ENCODE data around the gene MED14.
A peak's percentile ranks its signal among the peaks of the same experiment; 100 is the strongest.
"Not testable (repeated sequence)": the region's sequence is repeated elsewhere in the genome, so short reads cannot be mapped to it uniquely, and the experiment has no call there.

Gene MED14

DNA sequence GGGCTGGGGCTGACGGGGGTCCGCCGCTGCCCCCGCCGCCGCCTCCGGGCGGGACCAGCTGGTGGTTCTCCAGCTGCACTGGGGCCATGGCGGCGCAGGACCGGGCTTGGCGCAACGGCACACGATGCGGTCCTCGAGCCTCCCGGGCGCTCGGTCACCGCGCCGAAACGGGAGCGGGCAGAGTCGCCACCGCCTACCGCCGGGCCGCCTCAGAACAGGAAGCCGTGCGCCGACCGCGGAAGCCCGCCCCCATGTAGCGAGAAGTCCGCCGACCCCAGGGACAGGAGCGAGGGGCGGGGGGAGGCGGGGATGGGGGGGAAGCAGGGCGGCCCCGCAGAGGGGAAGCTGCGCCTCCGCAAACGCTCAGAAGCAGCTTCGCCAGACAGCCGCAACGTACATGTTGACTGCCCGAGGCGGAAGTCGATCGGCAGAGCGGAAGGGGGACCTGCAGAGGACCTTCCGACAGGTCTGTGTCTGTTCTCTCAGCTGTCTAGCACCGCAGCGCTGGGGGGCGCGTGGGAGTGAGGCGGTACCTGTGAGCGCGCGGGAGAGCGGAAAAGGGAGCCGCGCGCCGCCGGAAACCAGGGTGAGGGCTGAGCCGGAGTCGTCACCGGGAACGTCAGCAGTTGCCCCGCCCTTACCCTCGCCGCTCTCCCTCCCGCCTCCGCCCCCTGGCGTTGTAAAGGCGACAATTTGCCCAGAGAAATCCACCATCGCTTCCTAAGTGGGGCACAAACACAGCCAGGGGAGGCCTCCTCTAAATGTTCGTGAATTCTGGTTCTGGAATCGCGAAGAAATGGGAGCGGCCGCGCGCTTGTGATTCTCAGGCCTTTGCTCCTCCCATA lies at the start of gene MED14:
TSS of gene MED14 (minus strand) at position 218 of the 845 bp plus-strand sequence. CDS start at position 88, 130 bp downstream.
- DNase-seq = peak; percentile 93

DNA sequence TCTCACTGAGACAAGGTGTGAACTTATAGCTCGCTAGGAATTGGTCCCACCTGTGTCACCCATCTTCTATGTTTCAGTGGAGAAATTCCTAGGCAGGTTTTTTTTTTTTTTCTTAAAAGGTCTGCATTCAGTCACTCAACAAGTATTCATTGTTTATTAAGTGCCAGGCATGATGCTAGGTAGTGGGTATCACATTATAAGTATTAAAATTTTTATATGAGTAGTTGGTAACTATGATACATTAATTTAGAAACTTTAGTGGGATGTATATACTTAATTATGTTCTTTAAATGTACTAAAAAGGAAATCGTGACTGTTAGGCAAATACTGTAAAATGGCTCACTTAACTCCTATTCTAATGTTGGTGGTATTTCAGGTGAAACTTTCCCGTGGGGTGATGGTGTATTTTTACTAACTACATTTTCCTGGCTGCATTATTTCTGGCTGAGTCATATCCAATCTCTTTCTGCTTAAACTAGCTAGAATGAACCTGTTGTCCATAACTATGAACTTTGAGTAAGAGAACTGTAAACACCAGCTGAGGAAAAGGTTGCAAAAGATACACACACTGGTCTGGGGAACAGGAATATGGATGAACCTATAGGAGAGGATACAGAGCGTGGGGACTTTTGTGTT lies 49.3 kb upstream of the MED14 start:
- DNase-seq = no peak

DNA sequence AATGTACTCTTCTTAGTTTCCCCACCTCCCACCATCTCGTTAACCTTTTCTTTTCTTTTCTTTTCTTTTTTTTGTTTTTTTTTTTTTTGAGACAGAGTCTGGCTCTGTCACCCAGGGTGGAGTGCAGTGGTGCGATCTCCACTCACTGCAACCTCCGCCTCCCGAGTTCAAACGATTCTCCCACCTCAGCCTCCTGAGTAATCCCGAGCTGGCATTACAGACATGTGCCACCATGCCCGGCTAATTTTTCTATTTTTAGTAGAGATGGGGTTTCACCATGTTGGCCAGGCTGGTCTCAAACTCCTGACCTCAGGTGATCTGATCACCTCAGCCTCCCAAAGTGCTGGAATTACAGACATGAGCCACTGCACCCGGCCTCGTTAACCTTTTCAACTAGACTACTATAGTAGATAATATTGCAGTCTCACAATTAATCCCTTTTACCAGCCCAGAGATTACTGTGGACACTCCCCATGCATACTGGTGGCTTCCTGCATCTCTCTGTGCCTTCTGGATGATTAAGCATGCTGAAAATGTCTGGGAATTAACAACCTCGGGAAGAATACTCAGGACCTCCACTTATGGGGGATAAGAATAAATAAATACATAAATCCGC lies 47.4 kb upstream of the MED14 start:
- not testable (repeated sequence) for DNase-seq

DNA sequence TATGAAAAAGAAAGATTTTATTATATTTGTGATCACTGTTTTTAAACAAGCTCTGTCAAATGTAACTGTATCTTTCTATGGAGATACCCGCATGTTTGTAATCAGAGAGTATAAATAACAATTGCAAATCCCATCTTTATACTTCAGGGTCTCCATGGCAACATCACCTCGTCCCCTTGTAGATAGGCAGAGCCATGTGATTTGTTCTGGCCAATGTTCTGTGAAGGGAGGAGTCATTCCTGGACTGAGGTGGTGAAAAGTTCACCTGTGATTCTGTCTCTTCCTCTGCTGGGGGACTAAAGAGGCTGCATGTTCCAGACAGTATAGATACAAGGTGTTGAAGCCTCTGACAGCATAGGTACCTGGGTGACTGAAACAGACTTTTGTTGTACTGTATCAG lies 45.6 kb upstream of the MED14 start:
- DNase-seq = no peak

DNA sequence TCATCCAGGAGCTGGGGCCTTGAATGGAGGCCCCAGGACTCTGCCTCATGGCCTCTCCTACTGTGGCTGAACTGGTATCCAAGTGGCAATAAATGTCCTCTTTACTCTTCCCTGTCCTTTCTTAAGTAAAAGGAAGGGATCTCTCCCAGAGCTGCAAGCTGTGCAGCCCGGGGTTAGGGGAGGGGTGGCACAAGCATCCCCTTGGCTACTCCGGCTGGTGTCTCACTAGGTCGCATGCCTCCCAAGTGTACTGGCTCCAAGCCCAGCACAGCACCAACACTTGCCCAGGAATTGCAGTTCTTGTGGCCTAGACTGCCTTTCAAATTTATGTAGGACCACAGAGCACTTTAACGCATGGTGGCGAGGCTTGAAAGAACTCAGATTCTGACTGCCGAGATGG lies 44.7 kb upstream of the MED14 start:
- DNase-seq = no peak

DNA sequence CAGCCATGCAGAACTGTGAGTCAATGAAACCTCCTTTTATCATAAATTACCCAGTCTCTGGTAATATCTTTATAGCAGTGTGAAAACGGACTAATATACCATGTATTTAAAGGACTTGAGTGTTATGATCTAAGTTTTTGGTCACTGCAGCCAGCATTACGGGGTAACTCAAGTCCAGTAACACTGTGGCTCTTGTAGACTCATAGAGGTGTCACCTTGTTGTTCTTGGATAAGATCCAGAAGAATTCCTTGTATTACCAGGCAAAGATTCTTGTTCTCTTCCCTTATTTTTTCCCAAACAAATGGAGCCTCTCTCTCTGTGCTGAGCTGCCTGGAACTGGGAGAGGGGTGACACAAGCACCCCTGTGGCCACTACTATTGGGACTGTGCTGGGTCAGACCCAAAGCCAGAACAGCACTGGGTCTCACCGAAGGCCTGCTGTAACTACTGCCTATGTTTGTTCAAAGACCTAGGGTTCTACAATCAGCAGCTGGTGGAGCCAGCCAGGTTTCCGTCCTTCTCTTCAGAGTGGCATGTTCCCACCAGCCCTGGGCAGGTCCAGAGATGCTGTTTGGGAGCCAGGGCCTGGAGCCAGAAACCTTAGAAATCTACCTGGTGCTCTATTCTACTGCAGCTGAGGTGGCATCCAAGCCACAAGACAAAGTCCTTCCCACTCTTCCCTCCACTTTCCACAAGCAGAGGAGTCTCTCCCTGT lies 43.7 kb upstream of the MED14 start:
- no peak for DNase-seq

DNA sequence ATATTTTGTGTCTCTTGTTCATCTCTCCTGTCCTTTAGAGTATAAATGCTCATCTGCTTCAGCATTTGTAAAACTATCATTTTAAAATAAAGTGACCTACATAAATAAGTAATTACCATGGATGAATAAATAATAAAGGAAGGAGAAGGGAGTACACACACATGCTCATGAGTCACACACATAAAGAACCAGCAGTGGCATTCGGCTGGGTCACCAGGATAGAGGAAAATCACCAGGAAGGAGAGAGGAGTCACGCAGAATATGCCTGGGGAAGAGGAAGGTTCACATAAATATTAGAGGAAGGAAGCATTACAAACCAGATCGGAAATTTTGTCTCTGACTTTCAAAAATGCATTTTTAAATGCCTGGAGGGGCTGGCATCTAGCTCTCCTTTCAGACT lies 38.5 kb upstream of the MED14 start:
- no peak for DNase-seq

DNA sequence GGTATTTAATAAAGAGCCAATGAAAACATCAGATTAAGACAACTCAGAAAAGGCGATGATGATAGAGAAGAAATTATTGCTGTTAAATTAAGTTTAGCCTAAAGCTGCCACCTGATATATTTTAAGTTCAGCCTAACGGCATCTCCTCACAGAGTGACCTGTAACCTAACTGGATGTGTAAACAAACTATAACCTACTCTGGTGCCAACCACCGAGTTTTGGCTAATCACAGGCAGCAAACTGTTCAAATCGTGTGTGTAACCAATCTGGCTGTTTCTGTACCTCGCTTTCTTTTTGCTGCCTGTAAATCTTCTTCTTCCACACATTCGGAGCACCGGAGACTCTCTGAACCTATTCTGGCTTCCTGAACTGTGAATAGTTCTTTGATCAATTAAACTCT lies 37.8 kb upstream of the MED14 start:
- no peak for DNase-seq

DNA sequence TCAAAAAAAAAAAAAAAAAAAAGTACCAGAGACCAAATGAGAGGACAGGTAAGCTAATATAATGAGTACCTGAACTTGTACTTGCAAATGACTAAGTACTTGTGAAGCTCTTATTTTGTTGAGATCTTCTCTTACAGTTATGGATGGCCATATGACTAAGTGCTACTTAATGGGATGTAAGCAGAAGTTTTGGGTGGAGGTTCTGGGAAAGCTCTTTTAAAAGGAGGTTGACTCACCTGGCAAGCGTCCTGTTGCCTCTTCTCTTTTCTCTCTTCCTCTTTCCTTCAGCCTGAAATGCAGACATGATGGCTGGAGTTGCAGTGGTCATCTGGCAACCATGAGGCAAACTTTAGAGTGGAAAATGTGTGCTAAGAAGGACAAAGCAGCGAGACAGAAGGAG lies 36.9 kb upstream of the MED14 start:
- DNase-seq = peak; percentile 14

DNA sequence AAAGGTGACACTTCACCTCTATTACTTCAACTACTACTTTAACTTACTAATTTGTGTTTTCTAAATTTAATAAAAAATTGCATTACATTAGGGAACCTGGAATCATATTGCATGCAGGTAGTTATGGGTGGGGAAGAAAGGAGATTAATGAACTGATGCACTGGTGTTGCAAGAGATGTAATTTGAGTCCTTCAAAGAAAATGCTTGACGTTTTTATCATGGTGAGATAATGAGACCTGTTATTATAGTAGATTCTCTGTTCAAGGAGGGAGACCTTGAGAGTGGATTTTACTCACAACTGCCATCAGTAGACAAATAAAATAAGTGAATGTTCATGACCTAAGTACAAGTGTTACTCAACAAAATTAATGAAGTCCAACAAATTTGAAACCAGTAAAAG lies 26.4 kb upstream of the MED14 start:
- no peak for DNase-seq

DNA sequence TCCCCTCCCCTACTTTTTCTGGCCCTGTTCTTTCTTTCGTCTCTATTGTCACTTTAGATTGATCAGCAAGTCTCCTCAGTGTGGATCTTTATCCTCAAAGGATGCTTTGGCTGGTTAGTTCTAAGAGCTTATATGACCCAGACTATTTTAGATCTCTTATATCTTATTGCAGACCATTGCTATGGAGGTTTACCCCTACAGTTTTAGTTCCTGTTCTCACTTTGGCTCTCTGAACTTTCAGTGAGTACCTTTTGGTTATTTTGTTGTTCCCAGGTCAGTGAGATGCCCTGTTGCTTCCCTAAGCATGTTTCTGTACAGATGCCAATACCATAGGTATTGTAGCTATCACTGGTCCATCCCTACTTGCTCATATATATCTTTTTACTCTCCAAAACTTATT lies 24.0 kb upstream of the MED14 start:
- no peak for DNase-seq

DNA sequence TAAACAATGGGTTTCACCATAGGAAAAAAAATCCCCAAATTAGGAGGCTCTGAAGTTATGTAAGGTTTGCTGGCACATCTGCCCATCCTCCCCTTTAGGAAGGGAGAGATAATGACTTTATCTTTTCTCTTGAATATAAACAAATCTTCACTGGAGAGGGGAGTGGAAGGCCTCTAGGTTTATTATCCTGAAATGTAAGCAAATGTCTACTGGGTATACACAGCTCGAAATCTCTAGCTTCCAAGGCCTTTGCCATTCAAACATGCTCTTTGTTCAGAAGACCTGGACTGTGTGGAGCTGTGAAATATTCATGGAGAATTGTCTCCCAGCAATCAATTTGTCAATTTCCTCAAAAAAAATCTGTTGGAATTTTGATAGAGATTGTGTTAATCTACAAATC lies 21.7 kb upstream of the MED14 start:
- no peak for DNase-seq

DNA sequence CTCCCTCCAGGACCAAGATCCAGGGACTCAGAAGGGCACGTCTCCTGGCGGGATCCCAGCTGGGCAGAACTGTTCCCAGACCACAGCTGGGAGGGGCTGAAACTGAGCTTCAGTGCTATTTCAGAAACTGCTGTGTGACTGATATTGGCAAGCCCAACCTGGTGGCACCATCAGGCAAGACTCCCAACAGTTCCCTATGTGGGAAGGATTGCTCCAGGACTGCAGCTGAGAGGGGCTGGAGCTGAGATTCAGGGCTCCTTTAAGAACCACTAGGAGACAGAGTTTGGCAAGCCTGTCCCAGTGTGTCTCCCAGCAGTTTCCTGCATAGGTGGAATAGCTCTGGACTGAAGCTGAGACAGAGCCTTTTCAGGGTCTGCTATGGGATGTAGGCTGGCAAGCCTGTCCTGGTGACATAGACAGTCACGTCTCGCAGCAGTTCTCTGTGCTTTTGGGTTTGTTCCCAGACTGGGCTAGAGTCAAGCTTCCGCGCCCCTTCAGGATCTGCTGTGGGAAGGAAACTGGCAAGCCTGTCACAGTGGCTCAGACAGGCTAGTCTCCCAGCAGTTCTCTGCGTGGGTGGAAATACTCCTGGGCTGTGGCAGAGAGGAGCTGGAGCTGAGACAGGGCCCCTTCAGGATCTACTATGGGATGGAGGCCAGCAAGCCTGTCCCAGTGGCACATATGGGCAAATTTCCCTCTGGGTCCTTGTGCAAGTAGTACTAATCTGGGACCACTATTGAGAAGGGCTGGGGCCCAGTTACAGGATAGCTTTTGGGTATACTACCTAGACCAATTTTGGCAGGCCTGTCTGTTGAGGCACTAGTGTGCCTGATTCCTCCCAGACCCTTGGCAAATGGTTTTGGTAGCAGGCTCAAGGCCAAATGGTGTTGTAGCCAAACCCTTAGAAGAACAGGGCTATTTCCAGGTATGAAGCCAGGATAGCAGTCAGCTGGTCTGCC lies 20.2 kb upstream of the MED14 start:
- no peak for DNase-seq

DNA sequence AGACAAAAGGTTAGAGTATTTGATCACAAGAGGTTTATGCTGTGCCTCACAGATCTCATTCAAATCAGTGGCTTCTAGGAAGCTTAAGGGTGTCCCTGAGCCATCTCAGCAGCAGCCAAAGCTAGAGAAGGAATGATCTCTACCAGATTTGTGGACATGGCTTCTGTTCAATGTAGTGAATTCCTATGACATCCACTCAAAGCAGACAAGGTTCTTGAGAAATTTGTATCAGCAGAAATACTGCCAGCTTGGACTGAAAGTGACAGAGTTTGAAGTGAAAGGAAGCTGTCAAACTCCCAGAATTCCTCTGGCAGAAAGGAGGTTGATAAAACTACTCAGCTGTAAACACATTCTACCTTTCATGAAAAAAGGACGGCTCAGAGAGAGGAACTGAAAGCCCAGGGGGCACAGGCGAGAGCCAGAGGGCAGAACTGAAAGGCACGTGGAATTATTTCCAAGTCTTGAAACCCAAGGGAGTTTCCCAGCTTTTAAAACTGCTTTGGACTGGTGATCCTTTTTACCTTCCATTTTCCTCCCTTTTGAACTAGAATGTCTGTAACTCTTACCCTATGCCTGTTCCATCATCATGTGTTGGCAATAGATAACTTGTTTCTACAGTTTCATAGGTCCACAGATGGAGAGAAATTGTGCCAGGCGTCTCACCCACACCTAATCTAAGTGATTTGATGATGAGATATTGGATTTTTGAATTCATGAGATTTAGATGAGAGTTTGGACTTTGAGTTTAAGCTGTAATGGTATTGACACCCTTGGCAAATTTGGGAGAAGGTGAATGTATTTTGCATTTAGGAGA lies 14.5 kb upstream of the MED14 start:
- peak; percentile 76 for DNase-seq

DNA sequence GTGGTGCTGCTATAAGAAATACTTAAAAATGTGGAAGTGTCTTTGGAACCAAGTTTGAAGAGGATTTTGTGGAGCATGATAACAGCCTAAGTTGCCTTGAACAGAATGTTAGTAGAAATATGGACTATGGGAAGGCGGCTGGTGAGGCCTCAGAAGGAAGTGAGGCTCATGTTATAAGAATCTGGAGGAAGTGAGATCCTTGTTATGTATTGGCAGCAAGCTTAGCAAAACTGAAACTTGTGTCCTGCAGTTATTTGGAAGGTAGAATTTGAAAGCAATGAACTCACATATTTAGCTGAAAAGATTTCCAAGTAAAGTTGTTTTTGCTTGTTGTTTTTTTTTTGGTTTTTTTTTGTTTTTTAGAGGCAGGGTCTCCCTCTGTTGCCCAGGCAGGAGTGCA lies 13.6 kb upstream of the MED14 start:
- DNase-seq = peak; percentile 34

DNA sequence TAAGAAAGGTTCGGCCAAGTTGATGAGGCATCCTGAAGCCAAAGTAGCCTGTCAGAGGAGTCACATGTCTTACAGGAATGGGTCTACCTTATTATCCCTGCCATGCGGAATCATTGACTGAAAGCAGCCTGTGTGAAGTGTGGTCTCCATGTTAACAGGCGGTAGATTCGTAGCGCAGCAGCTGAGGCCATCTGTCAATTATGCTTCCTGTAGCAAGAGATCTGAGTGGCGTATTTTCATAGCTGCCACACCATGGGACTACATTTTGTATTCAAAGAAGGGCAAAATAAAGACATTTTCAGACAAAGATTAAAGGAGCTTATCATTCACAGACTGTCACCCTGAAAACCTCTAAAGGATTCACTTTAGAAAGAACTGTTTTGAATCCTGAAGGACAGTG lies 11.2 kb upstream of the MED14 start:
- no peak for DNase-seq

DNA sequence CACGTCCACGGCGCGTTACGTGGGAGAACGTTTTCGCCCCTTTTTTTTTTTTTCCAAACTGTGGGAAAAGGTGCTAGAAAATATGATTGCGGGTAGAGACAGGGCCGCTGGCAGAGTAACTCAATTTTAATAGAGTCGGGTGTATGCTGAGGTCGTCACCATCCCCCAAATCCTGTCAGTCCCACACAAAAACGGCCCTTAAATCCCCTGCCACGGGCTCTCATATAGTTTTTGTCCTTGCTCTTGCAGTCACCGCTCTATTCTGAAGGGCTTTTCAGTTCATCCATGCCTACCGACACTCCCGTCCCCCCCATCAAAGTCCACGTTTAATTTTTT lies 796 bp upstream of the MED14 start:
- DNase-seq = no peak

DNA sequence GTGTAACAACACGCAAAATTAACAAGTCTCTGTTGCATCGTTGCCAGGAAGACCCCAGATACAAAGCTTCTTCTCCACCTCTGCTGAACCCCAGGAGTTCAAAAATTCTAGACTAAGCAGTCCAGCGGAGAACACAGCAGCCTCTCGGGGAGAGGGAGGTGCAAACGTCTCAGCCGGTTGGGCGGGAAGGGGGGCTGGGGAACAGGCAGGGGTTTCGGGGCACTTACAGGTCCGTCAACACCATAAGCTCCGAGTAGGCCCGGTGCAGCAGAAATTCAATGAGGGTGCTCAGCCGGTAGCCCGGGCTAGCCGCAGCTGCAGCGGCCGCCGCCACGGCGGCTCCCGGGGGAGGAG lies 394 bp downstream of the MED14 start:
- no peak for DNase-seq

DNA sequence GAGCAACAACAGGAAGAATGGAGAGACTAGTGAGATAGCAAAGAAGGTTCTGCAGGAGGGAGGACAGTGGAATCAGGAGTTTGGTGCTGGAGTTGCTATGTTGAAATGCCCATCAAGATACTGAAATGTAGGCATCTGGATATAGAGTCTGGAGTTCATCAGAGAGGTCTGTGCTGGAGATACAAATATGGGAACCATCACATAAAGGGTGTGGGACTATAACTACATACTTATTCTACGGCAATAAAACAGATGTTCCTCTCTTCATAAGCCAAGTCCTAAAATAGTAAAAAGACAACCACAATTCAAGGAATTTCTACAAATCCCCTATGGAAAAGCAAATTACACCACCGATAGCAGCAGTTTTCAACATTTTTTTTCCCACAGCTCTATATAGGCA lies 1.6 kb downstream of the MED14 start:
- DNase-seq = no peak

DNA sequence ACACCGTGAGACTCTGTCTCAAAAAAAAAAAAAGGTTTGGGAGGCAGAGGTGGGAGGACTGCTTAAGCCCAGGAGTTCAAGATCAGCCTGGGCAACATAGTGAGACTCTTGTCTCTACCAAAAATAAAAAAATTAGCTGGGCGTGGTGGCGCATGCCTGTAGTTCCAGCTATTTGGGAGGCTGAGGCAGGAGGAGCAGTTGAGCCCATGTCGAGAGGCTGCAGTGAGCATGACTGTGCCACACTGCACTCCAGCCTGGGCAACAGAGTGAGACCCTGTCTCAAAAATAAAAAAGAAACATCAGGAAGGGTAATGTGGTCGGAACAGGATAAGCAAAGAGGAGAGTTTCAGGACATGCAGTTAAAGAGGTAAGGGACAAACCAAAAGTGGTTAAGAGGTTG lies 2.8 kb downstream of the MED14 start:
- DNase-seq = not testable (repeated sequence)

All from RPMI8226 (cell line).